Muscle of arm (tissue), 14 donors: Measurements from ENCODE around the gene CBY2. TPM values are rescaled to one million over a fixed set of nuclear protein-coding genes. Genes with fewer than 3 reads are reported as not detected.
"Not testable (repeated sequence)": the region's sequence is repeated elsewhere in the genome, so short reads cannot be mapped to it uniquely, and the experiment has no call there.

ENCODE experiments used
- DNase-seq: peaks from one replicate; pipeline ENCODE4 v3.0.0-alpha.2; 2013
- long read RNA-seq, 11 donors: transcript quantifications; one replicate each; lab custom pipeline, GENCODE V29; 2026
- polyA plus RNA-seq, 12 donors: library from polyadenylated mRNA; unstranded; fragments of 120-200 nt; gene quantifications; one replicate each; pipeline ENCODE4 v1.2.1, GENCODE V29; 2013; ENCODE audit not compliant: insufficient read length in 12 of 12

CBY2 gene
- polyA plus RNA-seq, result not detected
- long read RNA-seq, donor 1, result 0 reads
- long read RNA-seq, donor 2, result 0 reads
- long read RNA-seq, donor 3, result 0 reads
- long read RNA-seq, donor 4, result 0 reads
- long read RNA-seq, donor 5, result 0 reads
- long read RNA-seq, donor 6, result 0 reads
- long read RNA-seq, donor 7, result 0 reads
- long read RNA-seq, donor 8, result 0 reads
- long read RNA-seq, donor 9, result 0 reads
- long read RNA-seq, donor 10, result 0 reads
- long read RNA-seq, donor 11, result 0 reads

DNA sequence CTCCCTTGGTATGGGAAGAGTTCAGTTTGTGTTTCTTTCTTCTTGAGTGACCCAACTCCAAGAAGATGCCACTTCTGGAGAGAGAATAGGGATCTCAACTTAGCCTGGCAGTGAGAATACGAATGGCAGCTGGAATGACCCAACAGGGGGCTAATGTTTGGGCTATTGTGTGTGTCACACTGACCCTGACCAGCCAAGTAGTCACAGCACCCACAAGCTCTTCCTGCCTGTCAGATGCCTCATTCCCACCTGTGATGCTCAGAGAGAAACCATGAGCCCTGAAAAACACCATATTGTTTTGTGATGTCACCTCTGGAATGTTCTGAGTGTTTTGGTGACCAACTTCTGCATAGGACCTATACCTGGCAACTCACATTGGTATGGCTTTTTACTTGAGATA, at the start of gene CBY2:
TSS of gene CBY2 (plus strand) at position 233 of the 400 bp plus-strand sequence. CDS start at position 304, 71 bp downstream.
- no peak for DNase-seq

GRCh38 chr13:45654633-45655349, 47.3 kb upstream of the CBY2 start:
- no peak for DNase-seq

DNA sequence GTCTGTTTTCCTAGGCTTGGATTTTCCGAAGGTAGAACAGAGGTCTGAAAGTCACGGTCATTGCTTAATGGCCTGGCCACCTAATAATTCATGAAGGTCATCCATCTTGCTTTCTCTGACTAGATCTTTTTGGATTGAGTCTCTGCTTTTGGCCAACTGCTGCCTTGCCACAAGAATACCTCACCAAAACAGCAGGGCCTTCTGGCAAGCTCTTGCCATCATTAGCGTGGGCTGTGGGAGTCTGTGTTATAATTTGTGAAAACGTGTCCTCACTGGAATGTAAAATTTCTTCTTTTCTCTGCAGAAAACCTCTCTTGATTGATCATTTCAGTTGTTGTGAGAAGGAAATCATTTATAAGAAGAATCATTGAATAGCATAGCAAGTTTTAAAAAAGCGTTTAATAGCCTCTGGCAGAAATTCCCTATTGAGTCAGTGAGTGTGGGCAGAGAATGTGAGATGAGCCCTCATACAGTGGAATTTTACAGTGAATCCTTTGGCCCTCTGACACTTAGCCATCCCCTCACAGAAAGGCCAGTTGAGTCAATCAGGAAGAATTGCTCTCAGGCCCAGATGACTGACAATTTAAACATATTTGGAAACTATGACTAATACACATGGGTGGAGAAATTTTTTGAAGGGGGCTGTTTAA, 43.4 kb upstream of the CBY2 start:
- no peak for DNase-seq

GRCh38 chr13:45659536-45659935, 42.6 kb upstream of the CBY2 start:
- DNase-seq, result no peak

- DNase-seq, result not testable (repeated sequence)
Observed at GRCh38 chr13:45660458-45660857, 41.7 kb upstream of the CBY2 start.

DNA sequence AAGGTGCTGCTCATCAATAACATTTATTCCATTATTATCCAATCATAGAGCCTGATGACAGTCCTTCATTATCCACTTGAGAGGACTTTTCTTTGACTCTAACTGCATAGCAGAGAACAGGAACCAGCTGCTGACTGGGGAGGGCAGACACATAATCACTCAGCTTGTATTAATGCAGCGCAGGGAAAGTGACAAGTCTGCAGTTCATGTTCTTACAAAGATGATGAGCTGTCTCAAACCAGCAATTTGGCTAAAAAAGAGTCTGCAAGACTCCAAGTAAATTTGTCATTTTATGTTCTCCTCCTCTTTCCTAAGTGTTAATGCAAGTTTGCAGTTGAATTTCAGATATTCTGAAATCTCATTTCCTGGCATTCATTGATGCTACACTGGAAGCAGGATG, 40.0 kb upstream of the CBY2 start:
- DNase-seq, result no peak

DNA sequence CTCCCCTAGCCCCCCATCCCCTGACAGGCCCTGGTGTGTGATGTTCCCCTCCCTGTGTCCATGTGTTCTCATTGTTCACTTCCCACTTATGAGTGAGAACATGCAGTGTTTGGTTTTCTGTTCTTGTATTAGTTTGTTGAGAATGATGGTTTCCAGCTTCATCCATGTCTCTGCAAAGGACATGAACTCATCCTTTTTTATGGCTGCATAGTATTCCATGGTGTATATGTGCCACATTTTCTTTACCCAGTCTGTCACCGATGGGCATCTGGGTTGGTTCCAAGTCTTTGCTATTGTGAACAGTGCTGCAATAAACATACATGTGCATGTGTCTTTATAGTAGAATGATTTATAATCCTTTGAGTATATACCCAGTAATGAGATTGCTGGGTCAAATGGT, 39.2 kb upstream of the CBY2 start:
- not testable (repeated sequence) for DNase-seq

- not testable (repeated sequence) for DNase-seq
Observed at GRCh38 chr13:45669626-45670025, 32.5 kb upstream of the CBY2 start.

GRCh38 chr13:45670189-45670885, 31.8 kb upstream of the CBY2 start:
- DNase-seq, result no peak

- DNase-seq, result no peak
Observed at GRCh38 chr13:45674908-45675307, 27.2 kb upstream of the CBY2 start.

- no peak for DNase-seq
Observed at GRCh38 chr13:45678282-45678681, 23.8 kb upstream of the CBY2 start.

DNA sequence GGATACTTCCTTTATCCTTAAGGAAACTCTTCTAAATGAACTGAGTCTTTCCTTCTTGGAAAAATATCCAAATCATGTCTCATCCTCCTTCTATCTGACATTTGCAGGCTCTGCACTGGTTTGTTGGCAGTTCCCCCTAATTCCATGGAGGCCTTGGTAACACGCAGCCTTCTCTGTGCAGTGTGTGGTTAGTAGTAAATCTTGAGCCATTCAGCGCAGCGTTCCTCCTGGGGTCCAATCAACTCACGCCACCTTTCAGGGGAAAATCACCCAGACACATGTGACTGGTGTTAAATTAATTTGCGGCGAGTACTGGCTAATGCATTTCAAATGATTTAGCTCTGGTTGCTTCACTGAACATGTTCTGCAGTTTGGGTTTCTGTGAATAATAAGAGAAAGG, 21.0 kb upstream of the CBY2 start:
- DNase-seq, result no peak

DNA sequence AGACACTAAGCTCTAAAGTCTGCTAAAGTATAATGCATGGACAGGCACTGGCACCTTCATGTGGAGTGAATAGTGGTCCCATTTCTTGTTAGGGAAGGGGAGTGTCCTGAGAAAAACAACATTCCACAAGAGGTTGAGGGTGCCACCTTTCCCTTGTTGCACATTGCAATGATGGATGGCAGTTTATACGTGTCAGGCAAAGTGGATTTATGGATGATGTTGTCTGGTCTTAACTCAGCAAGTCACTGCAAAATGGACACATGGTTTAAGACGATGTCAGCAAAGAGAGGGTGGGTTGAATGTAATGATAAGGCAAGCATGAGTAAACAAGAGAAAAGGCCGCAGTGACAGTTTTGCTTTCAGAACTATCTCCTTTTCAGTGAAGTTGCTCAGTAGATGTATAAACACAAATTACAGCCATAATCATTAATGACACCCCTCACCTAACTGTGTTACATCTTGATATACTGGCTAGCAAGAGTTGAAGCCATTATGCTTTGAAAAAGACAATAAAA, 19.6 kb upstream of the CBY2 start:
- DNase-seq, result no peak

GRCh38 chr13:45683701-45684100, 18.4 kb upstream of the CBY2 start:
- DNase-seq, result no peak

DNA sequence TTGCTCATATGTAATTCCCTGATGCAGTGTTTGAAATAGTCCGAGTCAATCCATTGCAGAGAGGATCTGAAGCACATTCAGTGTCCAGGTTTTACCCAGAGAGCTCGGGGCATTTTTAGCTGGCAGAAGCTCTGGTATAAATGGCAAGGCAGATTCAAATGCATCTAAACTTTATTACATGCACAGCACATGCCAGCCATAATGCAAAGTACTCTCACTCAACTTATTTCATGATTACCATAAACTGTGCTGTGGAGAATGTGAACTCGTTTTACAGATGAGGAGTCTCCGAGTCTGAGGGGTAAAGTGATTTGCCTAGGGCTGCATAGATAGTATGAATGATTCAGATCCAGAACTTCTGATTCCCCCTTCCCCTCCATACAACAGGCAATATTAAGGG, 13.5 kb upstream of the CBY2 start:
- DNase-seq, result no peak

DNA sequence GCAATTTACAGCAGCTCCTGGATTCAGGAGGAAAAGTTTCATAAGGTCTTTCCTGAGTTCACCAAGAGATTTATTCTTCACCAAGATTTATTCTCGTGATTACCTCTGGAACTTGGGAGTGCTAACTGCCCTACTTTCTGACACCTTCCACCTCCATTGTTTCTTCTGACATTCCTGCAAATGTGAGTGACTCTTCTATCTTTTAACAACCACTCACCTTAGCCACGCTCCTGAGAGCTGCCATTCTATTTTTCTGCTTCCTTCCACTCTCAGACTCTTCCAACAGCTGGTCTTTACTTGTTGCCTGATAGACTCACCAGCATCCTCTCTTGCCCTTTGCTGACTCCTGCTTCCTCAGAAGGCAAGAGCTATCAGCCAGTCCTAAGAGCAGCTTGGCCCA, 11.5 kb upstream of the CBY2 start:
- no peak for DNase-seq

GRCh38 chr13:45691251-45691650, 10.9 kb upstream of the CBY2 start:
- DNase-seq, result no peak

- no peak for DNase-seq
Observed at GRCh38 chr13:45691667-45692066, 10.5 kb upstream of the CBY2 start.

GRCh38 chr13:45695198-45695730, 6.9 kb upstream of the CBY2 start:
- no peak for DNase-seq

DNA sequence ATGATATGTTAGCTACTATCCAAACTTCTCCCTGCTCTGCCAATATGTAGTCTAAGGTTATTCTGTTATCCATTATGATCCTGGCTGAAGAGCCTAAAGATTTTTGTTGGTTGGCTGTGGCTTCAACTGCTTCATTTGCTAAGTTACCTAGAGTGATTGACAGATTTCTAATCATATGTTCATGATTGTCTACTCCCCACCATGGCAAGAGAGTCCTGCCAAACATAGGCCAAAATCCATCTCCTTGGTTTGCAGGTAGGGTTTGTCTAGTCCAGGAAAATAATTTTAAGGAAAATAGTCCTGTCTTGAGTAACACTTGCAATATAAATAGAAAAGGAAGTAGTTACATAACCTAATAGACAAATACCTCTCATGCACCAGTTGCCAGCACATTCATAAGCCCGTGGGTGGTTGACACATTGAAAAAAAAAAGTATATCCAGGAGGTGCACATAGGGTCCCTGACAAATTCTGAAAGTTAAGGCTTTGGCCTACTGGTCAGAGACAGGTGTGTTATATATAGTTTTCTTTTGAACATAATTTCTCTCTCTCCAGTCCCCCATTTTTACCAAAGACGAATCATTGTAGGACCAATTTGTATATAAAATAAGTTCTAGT, 5.4 kb upstream of the CBY2 start:
- DNase-seq, result no peak
